HFFc6 (cell line): ENCODE results near the gene TMEM205. TPM values are rescaled to one million over a fixed set of nuclear protein-coding genes. Genes with fewer than 3 reads are reported as not detected.
"Not testable (repeated sequence)": the region's sequence is repeated elsewhere in the genome, so short reads cannot be mapped to it uniquely, and the experiment has no call there.

Source experiments
- DNase-seq: peaks from one replicate; pipeline ENCODE4 v3.0.0-alpha.2; 2018
- H3K27ac Mint-ChIP-seq: 2 replicates; pipeline ENCODE4 v1.8.0; 2020; ENCODE audit warnings: mild to moderate bottlenecking, mixed read lengths
- H3K27me3 Mint-ChIP-seq: 2 replicates; pipeline ENCODE4 v1.8.0; 2021; ENCODE audit warnings: mild to moderate bottlenecking, moderate library complexity, mixed read lengths; ENCODE audit not compliant: insufficient read depth
- H3K36me3 Mint-ChIP-seq: 2 replicates; pipeline ENCODE4 v1.8.0; 2021; ENCODE audit warnings: low read depth, mixed read lengths
- H3K4me1 Mint-ChIP-seq: 2 replicates; pipeline ENCODE4 v1.8.0; 2020; ENCODE audit warnings: low read depth, mixed read lengths
- H3K4me3 Mint-ChIP-seq: 2 replicates; pipeline ENCODE4 v1.8.0; 2020; ENCODE audit warnings: mild to moderate bottlenecking, moderate library complexity, mixed read lengths
- H3K9me3 Mint-ChIP-seq: 2 replicates; pipeline ENCODE4 v1.8.0; 2020; ENCODE audit warnings: mild to moderate bottlenecking, mixed read lengths
- total RNA-seq, 6 experiments: library from RNA; stranded (reverse); fragmentation: NEBNext Ultra II Directional; extraction: Animal tissue kit (Norgen Biotek cat#: 25700); gene quantifications; 2 replicates in 1 of 6; 3 replicates in 5 of 6; pipeline ENCODE4 v1.2.3, GENCODE V29; 2021
- TF ChIP-seq, protein P1 (sequence below): fragments of 200-600 bp; sonication (generic); IDR thresholded peaks from 2 replicates; pipeline ENCODE4 v1.5.0; 2021; ENCODE audit warnings: antibody characterized with exemption, mild to moderate bottlenecking

TMEM205 gene
- total RNA-seq, 6 experiments from 2014 or later, result 36.9 to 51.8 (median 46.5) TPM

DNA sequence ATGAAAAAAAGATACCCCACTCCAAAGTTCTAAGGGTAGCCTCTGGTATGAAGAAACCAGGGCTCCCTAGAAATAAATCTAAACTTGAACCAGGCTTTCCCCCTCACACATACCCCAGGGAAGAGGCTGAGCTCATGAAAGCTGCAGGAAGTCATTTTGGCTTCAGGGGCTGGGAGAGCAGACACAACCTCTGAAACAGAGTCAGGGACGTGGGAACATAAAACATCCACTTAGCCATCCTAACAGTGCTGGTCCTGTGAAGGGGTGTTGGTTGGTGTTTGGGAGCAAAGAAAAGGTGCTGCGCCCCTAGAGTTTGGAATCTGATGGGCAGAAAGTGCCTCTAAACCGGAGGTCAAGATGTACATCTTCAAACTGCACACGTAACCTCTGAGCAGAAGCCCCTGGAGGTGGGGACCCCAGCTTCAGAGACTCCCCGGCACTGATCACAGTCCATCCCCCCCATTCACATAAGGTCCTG, 22.4 kb downstream of the TMEM205 start:
- DNase-seq, result no peak
- Mint-ChIP-seq H3K27ac (peak overlapping the region; percentile 87), H3K9me3 (no peaks in the 10 kb centered on the region), H3K27me3 (peaks cover 4% of the 10 kb centered on the region; the same call in 1 of the 2 replicates), H3K36me3 (no peaks in the 10 kb centered on the region), H3K4me1 (peaks cover 19% of the 10 kb centered on the region), H3K4me3 (peak overlapping the region; percentile 76)
- TF ChIP-seq, protein P1, sequence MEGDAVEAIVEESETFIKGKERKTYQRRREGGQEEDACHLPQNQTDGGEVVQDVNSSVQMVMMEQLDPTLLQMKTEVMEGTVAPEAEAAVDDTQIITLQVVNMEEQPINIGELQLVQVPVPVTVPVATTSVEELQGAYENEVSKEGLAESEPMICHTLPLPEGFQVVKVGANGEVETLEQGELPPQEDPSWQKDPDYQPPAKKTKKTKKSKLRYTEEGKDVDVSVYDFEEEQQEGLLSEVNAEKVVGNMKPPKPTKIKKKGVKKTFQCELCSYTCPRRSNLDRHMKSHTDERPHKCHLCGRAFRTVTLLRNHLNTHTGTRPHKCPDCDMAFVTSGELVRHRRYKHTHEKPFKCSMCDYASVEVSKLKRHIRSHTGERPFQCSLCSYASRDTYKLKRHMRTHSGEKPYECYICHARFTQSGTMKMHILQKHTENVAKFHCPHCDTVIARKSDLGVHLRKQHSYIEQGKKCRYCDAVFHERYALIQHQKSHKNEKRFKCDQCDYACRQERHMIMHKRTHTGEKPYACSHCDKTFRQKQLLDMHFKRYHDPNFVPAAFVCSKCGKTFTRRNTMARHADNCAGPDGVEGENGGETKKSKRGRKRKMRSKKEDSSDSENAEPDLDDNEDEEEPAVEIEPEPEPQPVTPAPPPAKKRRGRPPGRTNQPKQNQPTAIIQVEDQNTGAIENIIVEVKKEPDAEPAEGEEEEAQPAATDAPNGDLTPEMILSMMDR, result 0 out of 2 replicates have a peak, but pooled peaks have one; percentile 6

- H3K9me3 Mint-ChIP-seq, result no peaks in the 10 kb centered on the region
- peaks cover 10% of the 10 kb centered on the region; the same call in 1 of the 2 replicates for H3K27me3 Mint-ChIP-seq
- no peaks in the 10 kb centered on the region for H3K36me3 Mint-ChIP-seq
- no peak overlapping the region for H3K4me3 Mint-ChIP-seq
- DNase-seq, result no peak
- H3K27ac Mint-ChIP-seq, result no peak overlapping the region
- TF ChIP-seq, protein P1, result no peak
- peaks cover 19% of the 10 kb centered on the region for H3K4me1 Mint-ChIP-seq
These were observed 23.6 kb downstream of the TMEM205 start for GRCh38 chr19:11322269-11323024.

GRCh38 chr19:11321191-11322126, 24.6 kb downstream of the TMEM205 start:
- H3K36me3 Mint-ChIP-seq, result no peaks in the 10 kb centered on the region
- no peak overlapping the region for H3K4me3 Mint-ChIP-seq
- no peaks in the 10 kb centered on the region for H3K9me3 Mint-ChIP-seq
- peaks cover 19% of the 10 kb centered on the region for H3K4me1 Mint-ChIP-seq
- DNase-seq, result no peak
- peaks cover 10% of the 10 kb centered on the region; the same call in 1 of the 2 replicates for H3K27me3 Mint-ChIP-seq
- TF ChIP-seq, protein P1, result no peak
- no peak overlapping the region for H3K27ac Mint-ChIP-seq

DNA sequence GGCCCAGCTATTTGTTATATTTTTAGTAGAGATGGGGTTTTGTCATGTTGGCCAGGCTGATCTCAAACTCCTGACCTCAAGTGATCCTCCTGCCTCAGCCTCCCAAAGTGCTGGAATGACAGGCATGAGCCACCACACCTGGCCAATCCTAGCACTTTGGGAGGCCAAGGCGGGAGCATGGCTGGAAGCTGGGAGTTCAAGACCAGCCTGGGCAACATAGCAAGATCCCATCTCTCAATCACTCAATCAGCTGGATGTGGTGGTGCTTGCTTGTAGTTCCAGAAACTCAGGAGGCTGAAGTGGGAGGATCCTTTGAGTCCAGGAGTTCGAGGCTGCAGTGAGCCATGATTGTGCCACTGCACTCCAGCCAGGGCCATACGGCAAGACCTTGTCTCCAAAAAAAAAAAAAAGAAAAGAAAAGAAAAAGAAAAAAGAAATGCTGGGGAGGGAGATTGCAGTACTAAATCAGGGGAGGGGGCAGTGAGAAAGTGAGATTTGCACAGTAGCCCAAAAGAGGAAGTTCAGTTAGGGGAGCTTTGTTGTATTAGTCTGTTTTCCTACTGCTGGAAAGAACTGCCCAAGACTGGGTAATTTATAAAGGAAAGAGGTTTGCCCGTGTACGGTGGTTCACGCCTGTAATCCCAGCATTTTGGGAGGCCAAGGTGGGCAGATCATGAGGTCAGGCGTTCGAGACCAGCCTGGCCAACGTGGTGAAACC, 25.6 kb downstream of the TMEM205 start:
- not testable (repeated sequence) for DNase-seq, H3K4me3 Mint-ChIP-seq, H3K9me3 Mint-ChIP-seq, H3K36me3 Mint-ChIP-seq, H3K27ac Mint-ChIP-seq
- H3K4me1 Mint-ChIP-seq, result peaks cover 19% of the 10 kb centered on the region
- peaks cover 12% of the 10 kb centered on the region; the same call in 1 of the 2 replicates for H3K27me3 Mint-ChIP-seq

DNA sequence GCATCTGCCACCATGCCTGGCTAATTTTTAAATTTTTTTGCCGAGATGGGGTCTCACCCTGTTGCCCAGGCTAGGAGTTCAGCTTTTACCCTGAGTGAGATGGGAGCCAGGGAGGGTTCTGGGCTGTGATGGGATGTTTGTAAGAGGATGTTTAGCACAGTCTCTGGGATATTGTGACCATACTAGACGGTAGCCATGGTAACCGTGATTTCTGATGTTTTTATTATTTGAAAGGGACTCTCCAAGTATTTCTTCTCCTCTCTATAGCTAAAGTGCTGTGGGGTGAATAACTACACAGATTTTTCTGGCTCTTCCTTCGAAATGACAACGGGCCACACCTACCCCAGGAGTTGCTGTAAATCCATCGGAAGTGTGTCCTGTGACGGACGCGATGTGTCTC, 39.7 kb downstream of the TMEM205 start:
- peak; percentile 27 for DNase-seq
- Mint-ChIP-seq H3K4me1 (no peaks in the 10 kb centered on the region), H3K4me3 (no peak overlapping the region), H3K9me3 (no peaks in the 10 kb centered on the region), H3K27ac (no peak overlapping the region), H3K27me3 (peaks cover 10% of the 10 kb centered on the region), H3K36me3 (no peaks in the 10 kb centered on the region)
- TF ChIP-seq, protein P1, result no peak
